ENCODE measurements around the gene LMCD1.
A peak's percentile ranks its signal among the peaks of the same experiment; 100 is the strongest.

LMCD1 gene, protein sequence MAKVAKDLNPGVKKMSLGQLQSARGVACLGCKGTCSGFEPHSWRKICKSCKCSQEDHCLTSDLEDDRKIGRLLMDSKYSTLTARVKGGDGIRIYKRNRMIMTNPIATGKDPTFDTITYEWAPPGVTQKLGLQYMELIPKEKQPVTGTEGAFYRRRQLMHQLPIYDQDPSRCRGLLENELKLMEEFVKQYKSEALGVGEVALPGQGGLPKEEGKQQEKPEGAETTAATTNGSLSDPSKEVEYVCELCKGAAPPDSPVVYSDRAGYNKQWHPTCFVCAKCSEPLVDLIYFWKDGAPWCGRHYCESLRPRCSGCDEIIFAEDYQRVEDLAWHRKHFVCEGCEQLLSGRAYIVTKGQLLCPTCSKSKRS

DNA sequence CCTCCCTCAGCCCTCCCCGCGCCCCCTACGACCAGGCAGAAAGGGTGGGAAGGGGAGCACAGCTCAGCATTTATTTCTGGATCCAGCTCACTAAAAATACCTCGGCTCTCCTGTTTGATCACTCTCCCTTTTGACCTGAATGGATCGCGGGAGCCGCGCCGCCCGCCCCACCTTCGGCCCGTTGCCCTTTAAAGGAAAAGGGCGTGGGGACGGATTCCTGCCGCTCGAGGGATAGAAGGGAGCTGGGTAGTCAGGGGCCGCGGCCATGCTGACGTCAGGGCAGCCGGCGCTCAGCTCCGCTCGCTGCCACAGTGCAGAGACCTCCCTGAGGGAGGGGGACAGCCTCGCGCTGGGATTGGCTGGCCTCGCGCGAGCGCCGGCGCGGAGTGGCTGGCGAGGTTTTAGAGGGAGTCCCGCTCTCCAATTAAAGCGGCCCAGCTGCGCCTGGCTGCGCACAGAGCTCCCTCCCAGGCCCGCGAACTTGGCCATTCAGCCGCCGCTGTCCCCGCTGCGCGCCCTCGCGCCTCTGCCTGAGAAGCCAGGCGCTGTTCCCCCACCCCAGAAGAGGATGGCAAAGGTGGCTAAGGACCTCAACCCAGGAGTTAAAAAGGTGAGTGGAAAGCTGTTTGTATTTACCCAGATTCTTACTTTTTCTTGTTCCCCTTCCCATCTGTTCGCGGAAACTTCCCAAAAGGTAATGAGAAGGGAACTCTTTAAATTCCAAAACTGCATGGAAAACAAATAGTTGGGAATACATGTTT lies at the start of gene LMCD1:
TSS of gene LMCD1 (plus strand) at position 453 of the 761 bp plus-strand sequence. CDS start at position 569, 116 bp downstream.
- DNase-seq (ENCODE audit: extremely low read depth in 1 of 2, low read depth in 1 of 2), result peak; percentile 46 to 76

DNA sequence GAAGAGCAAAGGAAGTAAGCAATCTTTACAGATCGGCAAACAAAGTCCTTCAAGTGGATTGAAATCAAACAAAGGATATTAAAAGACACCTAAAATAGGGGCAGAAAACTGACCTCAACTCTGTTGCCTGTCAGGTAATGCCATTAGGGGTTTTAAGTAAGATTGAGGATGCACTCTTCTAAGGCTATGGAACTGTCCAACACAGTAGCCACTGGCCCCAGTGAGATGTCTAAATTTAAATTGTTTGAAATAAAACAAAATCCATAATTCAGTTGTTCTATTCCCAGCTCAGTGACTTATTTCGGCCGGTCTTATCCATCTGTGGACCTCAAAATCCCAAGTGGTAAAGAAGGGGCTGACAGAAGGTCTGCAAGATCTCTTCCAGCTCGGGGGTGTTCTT lies 49.5 kb upstream of the LMCD1 start:
- no peak for DNase-seq (ENCODE audit: extremely low read depth in 1 of 2, low read depth in 1 of 2)

DNA sequence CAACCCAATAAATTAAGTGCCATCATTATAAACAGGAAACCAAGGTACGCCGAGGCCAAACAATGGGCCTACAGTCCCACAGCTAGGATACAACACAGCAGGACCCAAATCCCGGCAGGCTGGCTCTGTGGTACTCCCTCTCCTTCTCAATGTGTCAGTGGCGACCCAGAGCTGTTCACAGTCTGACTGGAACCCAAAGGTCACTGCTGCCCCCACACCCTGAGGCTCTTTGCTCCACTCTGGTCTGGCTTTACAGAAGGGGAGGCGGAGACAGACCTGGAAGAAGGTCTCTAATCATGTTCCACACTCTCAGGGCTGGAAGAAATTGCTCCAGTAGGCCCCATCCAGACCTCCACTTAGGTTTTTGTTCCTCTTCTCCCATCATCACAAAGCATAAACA lies 48.5 kb upstream of the LMCD1 start:
- DNase-seq (ENCODE audit: extremely low read depth in 1 of 2, low read depth in 1 of 2), result no peak

DNA sequence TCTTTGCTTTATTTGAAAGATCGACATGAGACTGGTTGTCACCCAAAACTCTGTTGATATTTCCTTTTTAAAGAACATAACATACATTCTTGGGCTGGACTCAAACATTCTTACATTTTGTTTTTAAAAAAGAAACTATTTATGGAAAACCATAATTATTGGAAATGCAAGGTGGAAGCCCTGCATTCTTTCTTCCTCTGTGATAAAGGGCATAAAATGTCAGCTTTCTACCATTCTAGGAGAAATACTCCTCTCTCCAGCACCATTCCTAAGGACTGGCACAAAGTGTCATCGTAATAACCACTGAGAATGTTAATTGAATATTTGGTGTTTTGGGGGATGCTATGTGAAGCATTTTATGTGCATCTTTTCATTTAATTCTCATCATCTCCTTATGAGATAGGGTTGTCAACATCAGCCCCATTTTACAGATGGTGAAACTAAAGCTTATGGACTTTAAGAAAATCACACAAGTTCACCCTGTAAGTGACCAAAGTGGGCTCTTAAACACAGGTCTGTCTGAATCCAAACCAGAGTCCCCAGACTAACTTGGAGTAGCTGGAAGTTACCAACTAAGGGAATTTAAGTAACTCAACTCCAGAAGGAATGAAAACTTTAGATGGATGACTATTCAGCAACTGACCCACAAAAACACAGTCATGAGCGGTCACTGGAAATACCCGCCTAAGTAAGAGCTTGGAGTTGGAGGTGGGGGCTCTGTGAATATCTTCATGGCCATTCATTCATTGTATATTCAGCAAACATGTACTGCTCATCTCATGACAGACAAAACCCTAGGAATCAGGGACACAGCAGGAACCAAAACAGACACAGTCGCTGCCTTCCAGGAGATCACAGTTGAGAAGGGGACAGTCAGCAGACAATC lies 45.9 kb upstream of the LMCD1 start:
- DNase-seq (ENCODE audit: extremely low read depth in 1 of 2, low read depth in 1 of 2), result no peak

DNA sequence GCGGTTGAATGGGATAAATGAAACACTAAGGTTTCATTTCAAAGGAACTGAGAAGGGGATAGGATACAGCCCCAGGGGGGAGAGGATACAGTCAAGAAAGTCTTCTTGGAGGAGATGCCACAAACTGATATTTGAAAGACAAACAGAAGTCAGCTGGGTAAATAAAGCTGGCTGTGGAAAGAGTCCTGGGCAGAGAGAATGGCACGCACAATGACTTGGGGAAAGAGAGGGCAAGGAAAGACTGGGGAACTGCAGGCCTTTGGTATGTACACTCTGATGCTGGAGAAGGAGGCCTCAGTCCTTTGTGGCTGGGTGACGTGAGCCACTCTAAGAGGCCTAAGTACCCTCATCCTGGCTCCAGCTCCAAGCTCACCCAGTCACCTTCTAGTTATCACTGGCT lies 45.2 kb upstream of the LMCD1 start:
- DNase-seq (ENCODE audit: extremely low read depth in 1 of 2, low read depth in 1 of 2), result no peak

DNA sequence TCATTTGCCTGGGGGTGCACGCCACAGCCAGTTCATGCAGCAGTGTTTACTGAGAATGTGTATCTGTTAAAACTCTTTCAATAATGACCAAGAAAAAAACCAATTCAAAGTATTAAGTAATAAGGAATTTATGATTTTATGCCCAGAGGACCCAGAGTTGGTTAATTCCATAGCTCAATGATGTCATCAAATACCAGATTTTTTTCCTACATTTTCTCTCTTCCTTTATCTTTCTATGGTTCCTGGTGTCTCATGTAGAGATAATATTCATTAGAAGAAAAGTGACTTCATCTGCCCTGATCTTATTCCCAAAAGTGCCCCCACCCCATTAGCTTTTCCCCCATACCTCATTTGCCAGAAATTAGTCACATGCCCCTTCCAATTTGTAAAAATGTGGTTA lies 44.6 kb upstream of the LMCD1 start:
- DNase-seq (ENCODE audit: extremely low read depth in 1 of 2, low read depth in 1 of 2), result no peak

DNA sequence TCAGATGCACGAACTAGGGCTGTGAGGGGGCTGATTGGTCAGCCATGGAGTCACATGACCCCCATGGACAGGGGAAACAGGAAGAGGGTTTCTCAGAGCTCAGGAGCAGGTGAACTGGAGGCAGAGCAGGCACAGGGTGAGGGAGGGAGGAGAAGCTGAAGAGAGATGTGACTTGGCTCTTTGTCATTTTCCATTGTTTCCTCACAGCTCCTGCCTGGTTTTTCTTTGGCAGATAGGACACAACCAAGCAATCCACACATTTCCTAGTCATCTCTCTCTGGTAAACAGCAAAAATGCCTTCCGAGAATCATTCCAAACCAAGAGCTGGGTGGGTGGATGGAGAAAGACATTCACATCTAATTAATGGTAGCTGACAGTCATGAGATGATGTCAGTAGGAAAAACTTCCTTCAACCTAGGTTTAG lies 43.4 kb upstream of the LMCD1 start:
- DNase-seq (ENCODE audit: extremely low read depth in 1 of 2, low read depth in 1 of 2), result no peak

DNA sequence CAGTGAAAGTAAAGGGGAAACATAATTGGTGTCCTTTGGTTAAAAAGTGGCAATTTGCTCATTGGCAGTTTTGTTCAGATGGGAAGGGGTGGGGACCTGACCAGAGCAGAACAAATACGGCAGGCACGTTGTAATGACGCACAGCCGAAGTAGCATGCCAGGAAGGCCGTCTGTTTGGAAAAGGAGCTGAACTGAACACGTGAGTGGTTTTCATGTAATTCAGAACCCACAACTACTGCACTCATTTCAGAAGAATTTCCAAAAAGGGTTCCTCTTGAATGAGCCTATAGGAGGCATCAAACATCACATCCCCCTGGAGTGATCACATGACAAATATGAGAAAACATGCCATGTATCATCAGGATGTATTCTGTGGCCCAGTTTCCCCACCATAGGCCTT lies 42.9 kb upstream of the LMCD1 start:
- DNase-seq (ENCODE audit: extremely low read depth in 1 of 2, low read depth in 1 of 2), result no peak

DNA sequence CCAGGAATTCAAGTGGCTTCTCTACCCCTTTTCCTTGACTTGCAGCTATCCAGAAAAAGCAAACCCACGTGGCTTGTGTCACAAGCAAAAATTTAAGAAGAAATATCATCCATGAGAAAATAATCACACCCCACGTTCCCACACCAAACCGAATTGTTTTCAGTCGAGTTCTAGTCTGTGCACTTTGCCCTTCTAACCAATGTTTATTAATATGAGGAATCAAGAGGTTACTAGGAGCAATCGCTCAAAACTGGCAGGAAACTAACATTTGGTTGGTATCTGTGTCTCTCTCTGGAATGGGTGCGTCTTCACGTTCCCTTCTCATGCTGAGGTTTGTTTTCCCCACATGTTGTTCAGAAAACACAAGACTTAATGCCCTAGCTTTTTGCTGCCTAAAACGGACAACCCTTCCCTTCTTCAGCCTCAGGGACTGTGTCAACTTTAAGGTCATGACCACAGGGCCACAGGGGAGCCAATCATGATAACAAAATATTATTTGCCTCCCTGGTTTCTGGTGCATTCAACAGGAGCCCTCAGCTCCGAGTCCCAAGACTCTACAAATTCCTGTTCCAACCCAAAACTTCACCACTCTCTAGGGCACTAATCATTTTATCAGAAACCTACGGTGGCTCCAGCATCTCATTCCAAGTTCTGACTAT lies 41.4 kb upstream of the LMCD1 start:
- no peak for DNase-seq (ENCODE audit: extremely low read depth in 1 of 2, low read depth in 1 of 2)

DNA sequence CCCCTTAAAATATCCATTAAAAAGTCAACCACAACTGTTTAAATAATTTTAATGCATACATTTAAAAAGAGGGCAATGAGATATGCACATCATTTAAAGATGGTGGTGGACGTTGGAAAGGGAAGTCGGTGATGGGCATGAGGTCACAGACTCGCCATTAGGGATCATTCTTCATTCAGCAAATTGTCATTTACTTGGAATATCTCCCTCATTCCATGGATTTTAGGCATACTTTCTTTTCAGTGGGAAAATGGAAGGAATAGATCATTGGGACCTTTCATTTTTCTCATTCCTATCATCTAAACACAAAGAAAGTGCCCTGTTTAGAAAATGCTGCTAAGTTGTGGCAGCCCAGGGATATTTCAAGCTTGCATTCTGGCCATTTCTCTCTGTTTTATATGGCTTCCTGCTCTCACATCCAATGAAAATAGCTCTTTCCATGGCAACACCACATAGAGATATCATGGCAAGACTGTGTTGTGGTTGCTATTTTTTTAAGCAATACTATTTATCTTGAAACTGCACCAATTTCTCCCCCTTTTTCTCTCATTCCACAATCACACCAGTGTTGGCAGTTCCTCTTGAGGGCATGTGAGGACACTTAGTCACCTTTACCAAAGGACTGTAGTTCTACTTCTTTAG lies 40.7 kb upstream of the LMCD1 start:
- no peak for DNase-seq (ENCODE audit: extremely low read depth in 1 of 2, low read depth in 1 of 2)

DNA sequence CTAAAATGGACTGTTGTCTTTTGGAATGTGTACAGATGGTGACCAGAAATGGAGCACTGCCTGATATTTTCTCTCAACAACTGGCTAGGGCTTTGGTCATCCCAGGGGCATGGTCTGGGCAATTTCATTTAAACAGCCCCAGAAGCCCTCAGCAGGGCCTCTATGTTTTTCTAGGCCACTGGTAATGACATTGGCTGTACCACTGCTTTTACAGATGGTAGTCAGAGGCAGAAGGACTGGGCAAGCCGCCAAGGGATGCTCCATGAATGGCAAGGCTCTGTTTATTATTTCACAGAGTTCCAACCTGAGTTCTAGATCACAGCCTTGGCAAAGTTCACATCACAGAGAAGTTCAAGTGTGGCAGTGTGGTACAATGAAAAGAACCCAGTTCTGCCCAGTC lies 37.0 kb upstream of the LMCD1 start:
- no peak for DNase-seq (ENCODE audit: extremely low read depth in 1 of 2, low read depth in 1 of 2)

DNA sequence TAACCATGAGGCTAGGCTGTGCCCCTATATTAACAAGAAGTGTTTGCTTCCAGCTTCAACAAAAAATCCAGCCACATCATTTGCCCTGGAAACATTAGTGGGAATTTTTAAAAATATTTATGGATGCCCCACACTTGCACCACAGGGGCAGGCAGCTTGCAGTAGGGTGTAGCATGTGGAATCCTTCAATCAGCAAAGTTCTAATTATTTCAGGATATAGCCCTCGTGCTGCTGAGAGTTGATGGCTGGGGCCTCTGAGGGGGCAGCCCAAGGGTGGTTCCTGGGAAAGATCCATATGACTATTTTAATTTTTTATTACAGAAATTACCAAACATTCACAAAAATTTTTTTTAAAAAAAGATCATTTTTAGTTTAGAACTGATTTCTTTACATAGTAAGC lies 35.1 kb upstream of the LMCD1 start:
- DNase-seq (ENCODE audit: extremely low read depth in 1 of 2, low read depth in 1 of 2), result no peak

DNA sequence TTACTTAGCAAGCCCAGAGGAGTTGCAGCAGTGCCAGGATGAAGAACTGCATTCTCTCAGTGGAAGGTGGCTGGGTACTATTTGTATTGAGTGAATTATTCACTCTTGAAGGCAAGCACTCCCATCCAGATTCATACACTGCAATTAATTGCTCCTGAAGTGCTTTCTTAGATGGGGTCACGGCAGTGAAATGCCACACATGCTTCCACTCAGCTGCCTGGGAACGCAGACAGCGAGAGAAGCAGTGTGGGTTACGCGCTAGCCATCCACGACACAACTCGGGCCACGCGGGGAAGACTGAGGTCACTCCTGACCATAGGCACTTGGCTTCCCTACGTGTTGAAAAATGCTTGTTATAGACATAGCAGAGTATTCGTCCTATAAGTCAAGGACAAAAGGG lies 30.8 kb upstream of the LMCD1 start:
- no peak for DNase-seq (ENCODE audit: extremely low read depth in 1 of 2, low read depth in 1 of 2)

DNA sequence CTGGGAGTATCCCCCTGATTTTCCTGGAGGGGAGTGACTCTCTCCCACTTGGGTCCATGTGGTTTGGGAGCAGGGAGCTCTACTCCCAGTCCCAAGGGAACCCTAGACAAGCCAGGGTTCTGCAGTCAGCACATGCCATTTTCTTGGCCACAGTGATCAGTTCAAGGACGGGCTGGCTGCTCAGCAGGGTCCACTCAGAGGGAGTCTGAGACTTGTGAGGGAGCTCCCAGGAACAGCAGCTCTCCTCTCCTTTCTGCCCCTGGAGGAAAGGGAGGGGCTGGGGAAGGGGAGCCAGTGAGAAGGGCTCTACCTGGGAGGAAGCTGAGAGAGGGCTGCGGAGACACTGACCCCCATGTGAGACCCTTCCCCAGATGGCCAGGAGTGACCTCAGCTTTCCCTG lies 29.1 kb upstream of the LMCD1 start:
- DNase-seq (ENCODE audit: extremely low read depth in 1 of 2, low read depth in 1 of 2), result no peak

DNA sequence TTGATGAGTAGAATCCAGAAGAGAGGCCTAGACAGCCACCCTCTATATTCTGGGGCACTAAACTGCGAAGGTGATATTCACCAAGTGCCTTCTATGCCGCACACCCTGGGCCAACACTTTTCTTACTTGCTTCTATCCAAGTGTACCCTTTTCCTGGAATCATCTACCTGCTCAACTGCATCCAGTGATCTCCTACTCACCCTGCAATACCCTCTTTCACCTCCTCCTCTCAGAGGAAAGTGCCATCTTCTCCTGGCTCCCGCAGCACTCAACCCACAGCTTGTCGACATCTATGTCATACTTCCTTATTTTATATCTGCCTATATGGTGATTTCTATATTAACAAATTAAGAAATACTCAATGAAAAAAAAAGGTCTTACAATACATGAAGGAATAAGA lies 28.6 kb upstream of the LMCD1 start:
- DNase-seq (ENCODE audit: extremely low read depth in 1 of 2, low read depth in 1 of 2), result no peak

DNA sequence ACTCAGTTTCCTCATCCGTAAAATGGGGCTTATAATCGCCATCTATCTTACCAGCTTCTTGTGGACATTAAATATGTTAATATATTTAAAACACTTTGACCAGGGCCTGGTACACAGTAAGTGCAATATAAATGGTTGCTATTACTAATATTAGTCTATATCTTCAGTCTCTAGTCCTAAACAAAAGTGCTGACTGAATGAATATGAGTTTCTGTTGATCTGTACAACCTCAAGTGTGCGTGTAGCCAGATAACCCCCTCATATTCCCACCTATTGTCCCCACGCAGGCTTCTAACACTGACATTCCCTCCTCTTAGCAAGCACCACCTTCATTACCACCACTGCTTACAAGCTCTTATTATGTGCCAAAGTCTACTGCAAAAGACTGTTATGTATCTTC lies 27.6 kb upstream of the LMCD1 start:
- no peak for DNase-seq (ENCODE audit: extremely low read depth in 1 of 2, low read depth in 1 of 2)

DNA sequence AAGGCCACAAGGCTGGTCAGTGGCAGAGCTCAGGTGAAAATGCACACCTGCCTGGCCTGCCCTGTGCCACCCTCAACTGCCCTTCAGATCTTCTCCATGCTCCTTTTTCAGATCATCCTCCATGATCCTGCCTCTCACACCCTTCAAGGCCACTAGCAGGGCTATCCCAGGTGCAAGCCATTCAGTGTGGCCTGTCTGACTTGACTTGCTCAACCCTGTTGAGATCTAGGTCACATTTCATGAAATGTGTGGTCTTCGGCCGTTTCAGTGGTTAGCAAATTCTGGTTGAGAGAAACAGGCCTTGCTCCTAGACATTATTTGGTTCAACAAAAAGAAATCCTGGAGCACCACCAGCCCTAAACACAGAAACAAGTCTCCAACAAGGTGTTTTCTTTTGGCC lies 26.6 kb upstream of the LMCD1 start:
- DNase-seq (ENCODE audit: extremely low read depth in 1 of 2, low read depth in 1 of 2), result no peak

DNA sequence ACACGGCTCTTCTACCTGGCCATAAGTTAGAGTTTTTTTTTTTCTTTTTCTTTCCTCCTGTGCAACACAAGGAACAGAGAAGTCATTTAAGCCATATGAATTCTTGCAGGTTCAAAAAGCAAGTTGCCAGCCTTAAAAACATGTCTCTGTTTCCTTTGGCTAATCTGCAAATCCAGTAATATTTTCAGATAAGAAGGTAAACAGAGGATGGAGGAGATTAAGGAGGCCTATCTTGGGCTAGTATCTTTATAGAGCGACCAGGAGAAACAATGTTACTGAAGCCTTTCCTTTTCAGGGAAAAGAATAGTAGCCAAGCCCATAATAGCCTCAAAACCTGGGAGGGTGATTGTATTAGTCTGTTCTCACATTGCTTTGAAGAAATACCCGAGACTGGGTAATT lies 20.9 kb upstream of the LMCD1 start:
- DNase-seq (ENCODE audit: extremely low read depth in 1 of 2, low read depth in 1 of 2), result no peak

DNA sequence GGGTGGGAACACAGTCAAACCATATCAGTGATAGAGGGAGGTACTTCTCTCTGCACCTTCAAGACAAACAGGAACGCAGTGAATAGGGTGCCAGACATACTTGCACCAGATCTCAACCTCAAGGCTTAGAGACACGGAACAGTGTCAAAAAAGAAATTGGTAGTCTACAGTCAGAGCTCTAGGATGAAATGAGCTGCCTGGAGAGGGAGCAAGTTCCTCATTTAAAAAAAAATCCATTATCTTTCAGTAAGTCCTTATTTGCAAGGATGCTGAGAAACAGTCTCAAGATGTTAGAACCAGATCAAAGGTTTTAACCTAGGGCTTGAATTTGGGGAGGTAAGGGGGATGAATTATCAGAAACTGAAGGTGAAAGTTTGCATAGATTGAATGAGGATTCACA lies 20.2 kb upstream of the LMCD1 start:
- DNase-seq (ENCODE audit: extremely low read depth in 1 of 2, low read depth in 1 of 2), result no peak

DNA sequence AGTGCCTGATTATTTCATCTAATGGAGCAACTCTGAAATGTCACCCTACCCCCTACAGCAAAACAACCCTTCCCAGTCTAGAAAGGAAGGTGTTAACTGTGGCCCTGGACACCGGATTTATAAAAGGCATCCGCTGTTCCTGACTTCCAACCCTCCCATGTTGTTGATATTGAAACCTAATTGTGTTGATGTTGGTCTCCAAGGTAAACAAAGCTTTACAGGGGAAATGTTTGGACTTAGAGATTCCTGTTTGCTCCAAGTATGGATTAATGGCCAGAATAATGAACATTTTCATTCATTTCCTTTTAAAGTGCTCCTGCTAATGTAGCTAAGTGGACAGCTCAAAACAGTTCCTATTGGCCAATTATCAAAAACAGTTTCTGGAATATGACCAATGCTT lies 19.4 kb upstream of the LMCD1 start:
- DNase-seq (ENCODE audit: extremely low read depth in 1 of 2, low read depth in 1 of 2), result no peak

Measured in stimulated activated CD8-positive, alpha-beta memory T cell treated with anti-CD3 and anti-CD28 coated beads, Interleukin-7, amount 100 ng/mL, for 48 hours (primary cell).